GM21526 (cell line): ENCODE results near the gene RAD51B.
"Not testable (repeated sequence)": the region's sequence is repeated elsewhere in the genome, so short reads cannot be mapped to it uniquely, and the experiment has no call there.

ENCODE experiments used
- ATAC-seq: cut with Tn5 transposase; IDR thresholded peaks from one replicate; pipeline ENCODE4 v1.9.1; 2021; ENCODE audit warnings: moderate library complexity; ENCODE audit not compliant: unreplicated experiment, low FRiP score

Gene RAD51B

GRCh38 chr14:67973436-67973835 is 153.9 kb downstream of the RAD51B start:
- no peak for ATAC-seq

GRCh38 chr14:67975470-67975869 is 155.9 kb downstream of the RAD51B start:
- no peak for ATAC-seq

- ATAC-seq = no peak
Observed at GRCh38 chr14:67977434-67978034, 158.0 kb downstream of the RAD51B start.

- ATAC-seq = no peak
Observed at GRCh38 chr14:67978749-67979148, 159.2 kb downstream of the RAD51B start.

- no peak for ATAC-seq
Observed at GRCh38 chr14:67982711-67983608, 163.4 kb downstream of the RAD51B start.

- ATAC-seq = no peak
Observed at GRCh38 chr14:67984274-67984673, 164.7 kb downstream of the RAD51B start.

- ATAC-seq = no peak
Observed at GRCh38 chr14:67986131-67986841, 166.7 kb downstream of the RAD51B start.

- no peak for ATAC-seq
Observed at GRCh38 chr14:67987606-67988005, 168.0 kb downstream of the RAD51B start.

GRCh38 chr14:67988210-67988609 is 168.6 kb downstream of the RAD51B start:
- not testable (repeated sequence) for ATAC-seq

GRCh38 chr14:67990576-67990975 is 171.0 kb downstream of the RAD51B start:
- ATAC-seq = no peak

GRCh38 chr14:67994531-67994930 is 175.0 kb downstream of the RAD51B start:
- ATAC-seq = no peak

- no peak for ATAC-seq
Observed at GRCh38 chr14:67996235-67996634, 176.7 kb downstream of the RAD51B start.

GRCh38 chr14:67998834-67999233 is 179.3 kb downstream of the RAD51B start:
- ATAC-seq = no peak

GRCh38 chr14:67999290-67999689 is 179.7 kb downstream of the RAD51B start:
- ATAC-seq = no peak

- no peak for ATAC-seq
Observed at GRCh38 chr14:67999705-68000384, 180.3 kb downstream of the RAD51B start.

- ATAC-seq = no peak
Observed at GRCh38 chr14:68000511-68000910, 180.9 kb downstream of the RAD51B start.

- ATAC-seq = no peak
Observed at GRCh38 chr14:68008491-68008890, 188.9 kb downstream of the RAD51B start.

GRCh38 chr14:68011406-68012028 is 191.9 kb downstream of the RAD51B start:
- no peak for ATAC-seq

- ATAC-seq = no peak
Observed at GRCh38 chr14:68012871-68013270, 193.3 kb downstream of the RAD51B start.

GRCh38 chr14:68013326-68013725 is 193.7 kb downstream of the RAD51B start:
- ATAC-seq = no peak
